Brain microvascular endothelial cell (primary cell): Measurements from ENCODE around the gene TBC1D2.
"Not testable (repeated sequence)": the region's sequence is repeated elsewhere in the genome, so short reads cannot be mapped to it uniquely, and the experiment has no call there.

Experiments
- DNase-seq: peaks from one replicate; pipeline ENCODE4 v3.0.0-alpha.2; 2020
- H3K27ac ChIP-seq: fragments of 250-450 bp; sonication (Bioruptor Pico); 2 replicates; pipeline ENCODE4 v1.5.1; 2020; ENCODE audit warnings: mild to moderate bottlenecking, moderate library complexity
- H3K27me3 ChIP-seq: fragments of 250-450 bp; sonication (Bioruptor Pico); replicated peaks from 2 replicates; pipeline ENCODE4 v1.5.1; 2020; ENCODE audit warnings: mild to moderate bottlenecking
- H3K36me3 ChIP-seq: fragments of 250-450 bp; sonication (Bioruptor Pico); replicated peaks from 2 replicates; pipeline ENCODE4 v1.5.1; 2020; ENCODE audit warnings: mild to moderate bottlenecking
- H3K4me3 ChIP-seq: 2 replicates; pipeline ENCODE4 v1.5.1; 2011; ENCODE audit warnings: low read depth, mild to moderate bottlenecking, control low read depth, low read length, moderate library complexity
- CTCF ChIP-seq: IDR thresholded peaks from 2 replicates; pipeline ENCODE4 v1.5.1; 2011; ENCODE audit warnings: low read depth, mild to moderate bottlenecking, moderate library complexity, low read length, control low read depth, inconsistent platforms; ENCODE audit errors: missing control alignments
- in situ Hi-C: cut with HindIII; loops from 2 replicates; pipeline ENCODE4 v1.10.0; 2017; ENCODE audit warnings: low sequenced_read_pairs, low pct_ligation_motif_present

TBC1D2 gene

DNA sequence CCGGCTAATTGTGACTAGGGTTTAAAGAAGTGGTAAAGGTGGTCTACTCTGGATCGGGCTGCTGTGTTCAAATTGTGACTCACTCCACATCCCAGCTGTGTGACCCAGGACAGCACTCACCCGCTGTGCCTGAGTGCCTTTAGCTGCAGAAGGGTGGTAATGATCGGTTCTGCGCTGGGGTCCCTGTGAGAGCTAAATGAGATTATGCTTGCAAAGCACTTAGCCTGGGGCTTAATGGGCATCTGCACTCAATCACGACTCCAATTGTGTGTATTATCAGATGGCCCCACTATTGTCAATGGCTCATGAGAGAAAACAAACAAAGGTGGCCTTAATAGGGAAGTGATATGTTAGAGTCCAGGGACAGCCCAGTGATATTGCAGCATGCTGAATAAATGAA lies 25.1 kb upstream of the TBC1D2 start:
- H3K27me3 ChIP-seq, result peaks cover 11% of the 10 kb centered on the region
- DNase-seq, result no peak
- in situ Hi-C loops, result no loop called here
- H3K27ac ChIP-seq, result no peak overlapping the region
- H3K4me3 ChIP-seq, result no peak overlapping the region
- H3K36me3 ChIP-seq, result no peaks in the 10 kb centered on the region
- TF ChIP-seq CTCF, result no peak

GRCh38 chr9:98280162-98280561 lies 24.7 kb upstream of the TBC1D2 start:
- H3K4me3 ChIP-seq, result no peak overlapping the region
- TF ChIP-seq CTCF, result no peak
- no peak for DNase-seq
- H3K27me3 ChIP-seq, result peaks cover 11% of the 10 kb centered on the region
- no peak overlapping the region for H3K27ac ChIP-seq
- no peaks in the 10 kb centered on the region for H3K36me3 ChIP-seq
- in situ Hi-C loops, result no loop called here

DNA sequence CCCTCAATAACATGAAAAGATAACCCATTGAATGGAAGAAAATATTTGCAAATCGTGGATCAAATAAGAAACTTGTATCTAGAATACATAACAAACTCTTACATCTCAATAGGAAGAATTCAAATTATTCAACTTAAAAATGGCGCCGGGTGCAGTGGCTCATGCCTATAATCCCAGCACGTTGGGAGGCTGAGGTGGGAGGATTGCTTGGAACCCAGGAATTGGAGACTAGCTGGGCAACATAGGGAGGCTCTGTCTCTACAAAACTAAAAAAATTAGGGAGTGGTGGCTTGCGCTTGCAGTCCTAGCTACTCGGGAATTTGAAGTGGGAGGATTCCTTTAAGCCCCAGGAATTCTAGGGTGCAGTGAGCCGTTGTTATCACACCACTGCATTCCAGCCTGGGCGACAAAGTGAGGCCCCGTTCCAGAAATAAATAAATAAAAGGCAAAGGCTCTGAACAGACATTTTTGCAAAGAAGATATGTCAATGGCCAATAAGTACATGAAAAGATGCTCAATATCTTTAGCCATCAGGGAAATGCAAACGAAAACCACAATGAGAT lies 21.5 kb upstream of the TBC1D2 start:
- Histone ChIP-seq H3K4me3 (no peak overlapping the region), H3K27me3 (peaks cover 11% of the 10 kb centered on the region), H3K36me3 (no peaks in the 10 kb centered on the region), H3K27ac (no peak overlapping the region)
- TF ChIP-seq CTCF, result no peak
- no peak for DNase-seq
- in situ Hi-C loops, result no loop called here

- H3K27ac ChIP-seq, result no peak overlapping the region
- in situ Hi-C loops, result no loop called here
- no peak for TF ChIP-seq CTCF
- no peaks in the 10 kb centered on the region for H3K36me3 ChIP-seq
- no peak for DNase-seq
- H3K27me3 ChIP-seq, result peaks cover 4% of the 10 kb centered on the region
- H3K4me3 ChIP-seq, result no peak overlapping the region
Measured at GRCh38 chr9:98275159-98275558, 19.7 kb upstream of the TBC1D2 start.

GRCh38 chr9:98272083-98272482 lies 16.6 kb upstream of the TBC1D2 start:
- no peak for TF ChIP-seq CTCF
- in situ Hi-C loops, result no loop called here
- H3K4me3 ChIP-seq, result no peak overlapping the region
- H3K27ac ChIP-seq, result no peak overlapping the region
- H3K27me3 ChIP-seq, result no peaks in the 10 kb centered on the region
- DNase-seq, result no peak
- H3K36me3 ChIP-seq, result no peaks in the 10 kb centered on the region

DNA sequence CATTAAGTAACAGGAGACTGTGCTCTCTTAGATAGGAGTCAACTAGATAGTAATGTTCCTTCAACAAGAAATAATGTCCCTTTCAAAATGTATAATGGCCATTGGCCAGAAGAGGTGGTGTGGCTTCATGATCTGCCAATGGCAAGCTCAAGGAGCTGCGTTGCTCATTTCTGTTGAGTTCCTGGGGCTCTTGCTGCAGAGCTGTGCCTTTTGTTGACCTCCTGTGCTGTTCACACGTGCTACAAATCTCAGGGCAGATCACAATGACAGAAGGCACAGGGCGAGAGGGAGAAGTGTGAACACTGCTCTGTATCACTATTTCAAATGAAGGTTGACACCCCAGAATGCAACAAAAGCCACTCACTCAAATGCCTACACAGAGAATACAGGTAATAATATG lies 16.0 kb upstream of the TBC1D2 start:
- no peak for DNase-seq

DNA sequence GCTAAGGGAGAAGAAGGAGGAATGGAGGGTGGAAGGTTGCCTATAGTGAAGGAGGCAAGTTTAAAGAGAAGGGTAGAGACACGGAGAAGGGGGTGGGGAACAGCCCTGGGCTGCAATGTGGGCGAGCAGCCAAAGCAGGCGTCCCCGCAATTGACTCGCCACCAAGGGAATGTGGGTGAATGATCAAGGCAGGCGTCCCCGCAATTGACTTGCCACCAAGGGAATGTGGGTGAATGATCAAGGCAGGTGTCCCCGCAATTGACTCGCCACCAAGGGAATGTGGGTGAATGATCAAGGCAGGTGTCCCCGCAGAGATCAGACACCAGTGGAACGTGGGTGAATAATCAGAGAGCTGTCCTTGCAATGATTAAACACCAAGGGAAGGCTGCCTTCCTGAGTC lies 14.8 kb upstream of the TBC1D2 start:
- in situ Hi-C loops, H3K36me3 ChIP-seq, DNase-seq, H3K27ac ChIP-seq, H3K4me3 ChIP-seq, H3K27me3 ChIP-seq: not testable (repeated sequence)

More for the DNA sequence above, 16.0 kb upstream of the TBC1D2 start:
- TF ChIP-seq CTCF, result no peak
- Histone ChIP-seq H3K27me3 (no peaks in the 10 kb centered on the region), H3K36me3 (no peaks in the 10 kb centered on the region), H3K27ac (no peak overlapping the region), H3K4me3 (no peak overlapping the region)
- in situ Hi-C loops, result no loop called here

GRCh38 chr9:98269652-98270051 lies 14.2 kb upstream of the TBC1D2 start:
- DNase-seq, H3K27ac ChIP-seq, H3K27me3 ChIP-seq, H3K36me3 ChIP-seq, in situ Hi-C loops, H3K4me3 ChIP-seq: not testable (repeated sequence)

DNA sequence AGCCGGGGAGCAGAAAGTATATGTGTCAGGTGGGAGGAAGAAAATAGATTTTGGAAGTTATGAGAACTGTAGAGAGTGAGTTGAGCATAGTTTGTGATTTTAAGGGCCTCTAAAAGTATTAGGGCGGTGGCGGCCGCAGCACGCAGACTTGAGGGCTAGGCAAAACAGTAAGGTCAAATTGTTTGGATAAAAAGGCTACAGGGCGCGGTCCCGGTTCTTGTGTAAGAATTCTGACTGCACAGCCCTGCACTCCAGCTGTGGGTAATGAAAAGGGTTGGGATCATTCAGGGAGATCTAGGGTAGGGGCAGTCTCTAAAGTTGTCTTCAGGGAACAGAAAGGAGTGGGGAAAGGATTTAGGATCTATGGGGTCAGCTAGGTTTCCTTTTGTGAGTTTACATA lies 12.1 kb upstream of the TBC1D2 start:
- H3K27me3 ChIP-seq, in situ Hi-C loops, H3K4me3 ChIP-seq, DNase-seq, H3K36me3 ChIP-seq, H3K27ac ChIP-seq: not testable (repeated sequence)
